Cerebellar cortex (tissue), 1 donor: Measurements from ENCODE around the gene VPS51.
A peak's percentile ranks its signal among the peaks of the same experiment; 100 is the strongest.

ENCODE experiments used
- DNase-seq: peaks from one replicate; pipeline ENCODE4 v3.0.0-alpha.2; 2015; ENCODE audit warnings: low spot score

VPS51 gene

GRCh38 chr11:65119670-65119995, 23.6 kb downstream of the VPS51 start:
- no peak for DNase-seq

- no peak for DNase-seq
Measured at GRCh38 chr11:65120831-65121230, 24.8 kb downstream of the VPS51 start.

- no peak for DNase-seq
Measured at GRCh38 chr11:65121447-65121864, 25.4 kb downstream of the VPS51 start.

- peak; percentile 98 for DNase-seq
Measured at GRCh38 chr11:65121865-65122696, 26.1 kb downstream of the VPS51 start, which contains the start of the genes FAU and MRPL49. TSS of gene FAU (minus strand) at chr11:65122134. CDS start at chr11:65121813, 321 bp downstream. TSS of gene MRPL49 (plus strand) at chr11:65122321. CDS start at chr11:65122347, 26 bp downstream.

GRCh38 chr11:65124480-65125196, 28.6 kb downstream of the VPS51 start:
- DNase-seq, result no peak

- no peak for DNase-seq
Measured at GRCh38 chr11:65125197-65126056, 29.4 kb downstream of the VPS51 start.

- no peak for DNase-seq
Measured at GRCh38 chr11:65126624-65127274, 30.7 kb downstream of the VPS51 start.

- no peak for DNase-seq
Measured at GRCh38 chr11:65127473-65128181, 31.6 kb downstream of the VPS51 start.

- DNase-seq, result no peak
Measured at GRCh38 chr11:65128182-65129145, 32.5 kb downstream of the VPS51 start.

GRCh38 chr11:65129649-65130441, 33.8 kb downstream of the VPS51 start:
- DNase-seq, result no peak

- DNase-seq, result no peak
Measured at GRCh38 chr11:65130631-65131416, 34.8 kb downstream of the VPS51 start.

GRCh38 chr11:65131417-65131776, 35.4 kb downstream of the VPS51 start:
- no peak for DNase-seq

- DNase-seq, result no peak
Measured at GRCh38 chr11:65131895-65132237, 35.9 kb downstream of the VPS51 start.

GRCh38 chr11:65132238-65132987, 36.4 kb downstream of the VPS51 start:
- no peak for DNase-seq

GRCh38 chr11:65132988-65133700, 37.1 kb downstream of the VPS51 start:
- DNase-seq, result no peak

- DNase-seq, result no peak
Measured at GRCh38 chr11:65133724-65134123, 37.7 kb downstream of the VPS51 start.
